ENCODE measurements around the gene CDH12.
"Not testable (repeated sequence)": the region's sequence is repeated elsewhere in the genome, so short reads cannot be mapped to it uniquely, and the experiment has no call there.

CDH12 gene

DNA sequence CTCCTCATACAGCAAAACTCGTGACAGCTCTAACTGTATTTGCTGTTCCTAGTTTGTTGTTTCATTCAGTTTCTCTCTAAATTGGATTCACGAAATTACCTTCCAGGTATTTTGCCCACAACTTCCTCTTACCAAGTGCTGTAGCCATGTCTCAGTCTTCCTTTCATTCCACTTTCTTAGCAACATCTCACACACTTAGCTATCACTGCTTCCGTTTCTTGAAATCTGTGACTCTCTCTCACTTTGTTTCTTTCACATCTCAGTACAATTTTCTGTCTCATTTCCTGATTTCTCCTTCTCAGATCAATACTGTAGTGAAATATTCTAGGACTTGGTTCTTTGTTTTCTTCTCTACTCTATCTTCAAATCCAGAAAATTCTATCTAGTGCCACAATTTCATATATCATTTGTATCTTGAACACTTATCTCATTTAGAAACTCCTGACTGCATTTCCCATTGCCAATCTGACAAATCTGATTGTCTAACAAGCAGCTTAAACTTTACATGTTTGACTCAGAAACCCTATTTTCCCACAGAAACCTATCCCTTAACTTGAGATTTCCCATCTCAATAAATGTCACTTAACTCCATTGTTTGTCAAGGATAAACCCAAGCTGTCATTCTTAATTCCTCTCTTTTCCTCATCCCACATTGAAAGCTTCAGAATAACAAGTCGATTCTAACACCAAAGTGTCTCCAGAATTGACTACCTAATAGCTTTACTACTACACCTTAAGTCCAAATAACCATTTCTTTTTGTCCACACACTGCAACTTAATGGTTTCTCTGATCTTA is 303.1 kb downstream of the CDH12 start:
- no peak for DNase-seq

DNA sequence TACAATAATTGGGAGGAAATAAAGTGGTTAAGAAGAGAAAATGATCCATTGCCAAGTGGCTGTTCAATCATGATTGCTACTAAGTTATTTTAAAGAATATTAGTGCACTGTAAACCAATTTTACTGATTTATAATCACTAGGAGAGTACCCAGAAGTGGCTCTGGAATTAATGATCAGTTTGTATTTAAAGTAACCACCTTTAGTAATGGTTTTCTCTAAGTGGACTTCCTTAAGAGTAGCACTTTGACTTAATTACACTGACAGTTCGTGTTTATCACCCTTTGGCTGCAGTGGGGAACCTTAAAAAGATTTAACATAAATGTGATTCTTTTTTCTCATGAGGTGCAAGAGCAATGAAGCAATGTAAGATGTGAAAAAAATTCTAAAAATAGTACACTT is 310.8 kb downstream of the CDH12 start:
- DNase-seq: peak; percentile 84

DNA sequence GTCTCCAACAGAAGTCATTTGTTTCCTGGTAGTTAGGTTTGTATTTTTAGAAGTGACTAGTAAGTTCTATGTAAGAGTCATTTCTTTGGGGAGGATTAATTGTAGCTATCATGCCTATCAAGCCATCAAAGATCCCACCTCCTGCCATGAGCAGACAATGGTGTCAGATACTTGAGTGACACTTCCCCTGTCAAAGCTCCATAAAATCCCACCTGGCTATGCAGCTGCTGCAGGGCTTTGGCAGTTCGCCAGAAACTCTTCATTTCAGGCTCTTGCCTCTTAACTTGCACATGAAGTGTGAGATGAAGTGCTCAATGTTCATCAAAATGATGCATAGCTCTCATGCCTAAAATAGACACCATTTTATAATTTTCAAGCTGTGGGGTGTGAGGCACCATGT is 312.1 kb downstream of the CDH12 start:
- peak; percentile 100 for DNase-seq

DNA sequence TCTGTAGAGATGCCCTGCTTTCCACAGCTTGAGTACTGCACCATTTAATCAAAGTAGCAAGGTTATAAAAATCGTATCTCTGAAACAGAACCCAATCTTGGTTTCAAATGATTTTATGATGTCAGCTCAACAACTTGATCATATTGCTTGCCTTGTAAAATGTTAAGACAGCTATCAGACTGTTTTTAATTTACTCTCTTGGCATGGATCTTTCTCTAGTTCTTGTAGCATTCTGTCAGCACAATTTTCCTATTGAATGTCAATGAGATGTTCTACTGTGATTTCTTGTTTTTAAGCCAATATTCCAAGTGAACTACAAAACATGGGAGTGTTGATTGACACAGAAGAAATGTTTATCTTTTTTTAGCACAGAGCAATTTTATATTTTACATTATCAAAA is 313.4 kb downstream of the CDH12 start:
- no peak for DNase-seq

DNA sequence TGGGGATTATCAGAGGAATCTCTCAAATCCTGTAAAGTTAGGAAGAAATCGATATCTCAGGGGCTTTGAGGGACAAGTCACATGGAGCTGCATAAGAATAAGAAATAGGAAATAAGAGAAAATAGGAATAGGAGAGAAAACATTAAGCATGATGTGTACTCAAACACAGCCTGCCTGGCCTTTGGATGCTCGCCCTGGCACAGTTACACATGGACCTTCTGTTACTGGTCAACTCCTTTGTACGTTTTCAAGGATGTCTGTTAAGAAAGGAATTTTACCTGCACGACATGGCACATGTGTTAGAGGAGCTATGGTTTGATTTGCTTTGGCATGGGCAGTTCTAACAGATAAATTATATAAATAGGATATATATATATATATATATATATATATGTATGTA is 321.2 kb downstream of the CDH12 start:
- peak; percentile 57 for DNase-seq

DNA sequence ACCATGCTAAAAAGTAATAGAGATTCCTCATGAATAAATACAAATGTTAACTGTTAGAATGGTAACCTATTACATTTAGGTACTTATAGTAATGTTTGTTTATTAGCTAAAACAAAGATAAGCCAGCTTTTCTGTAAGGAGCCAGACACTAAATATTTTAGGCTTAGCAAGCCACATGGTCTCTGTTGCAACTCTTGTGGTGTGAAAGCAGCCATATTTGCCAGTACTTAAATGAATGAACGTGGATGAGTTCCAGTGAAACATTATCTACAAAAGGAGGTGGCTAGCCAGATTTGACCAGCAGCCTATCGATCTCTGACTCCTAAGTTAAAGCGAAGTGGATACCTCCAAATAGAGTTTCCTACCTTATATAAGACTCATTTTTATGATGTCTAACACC is 331.6 kb downstream of the CDH12 start:
- DNase-seq: peak; percentile 19

DNA sequence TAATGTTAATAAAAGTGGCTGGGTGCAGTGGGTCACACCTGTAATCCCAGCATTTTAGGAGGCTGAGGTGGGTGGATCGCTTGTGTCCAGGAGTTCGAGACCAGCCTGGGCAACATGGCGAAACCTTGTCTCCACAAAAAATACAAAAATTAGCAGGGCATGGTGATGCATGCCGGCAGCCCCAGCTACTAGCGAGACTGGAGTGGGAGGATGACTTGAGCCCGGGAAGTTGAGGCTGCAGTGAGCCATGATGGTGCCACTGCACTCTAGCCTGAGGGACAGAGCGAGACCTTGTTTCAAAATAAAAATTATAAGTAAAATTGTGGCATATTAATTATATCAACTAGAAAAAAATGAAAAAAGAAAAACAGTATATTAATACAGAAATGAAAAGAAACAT is 336.6 kb downstream of the CDH12 start:
- not testable (repeated sequence) for DNase-seq

DNA sequence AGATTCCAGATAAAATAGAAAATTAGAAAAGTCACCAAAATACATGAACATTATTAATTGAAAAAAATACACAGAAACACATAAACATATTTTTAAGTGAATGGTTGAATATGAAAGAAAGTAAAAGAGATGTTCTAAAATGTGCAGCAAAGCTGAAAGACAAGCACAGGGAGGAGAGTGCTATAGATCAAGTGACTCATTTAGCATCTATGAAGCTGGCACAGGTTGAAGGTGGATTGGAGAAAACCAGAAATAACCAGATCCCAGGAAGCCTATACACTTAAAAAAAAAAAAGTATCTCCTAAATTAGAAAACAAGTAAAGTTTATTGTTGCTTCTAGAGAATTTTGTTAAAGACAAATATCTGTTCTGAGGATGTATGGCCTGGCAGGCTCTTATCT is 338.9 kb downstream of the CDH12 start:
- peak; percentile 61 for DNase-seq

DNA sequence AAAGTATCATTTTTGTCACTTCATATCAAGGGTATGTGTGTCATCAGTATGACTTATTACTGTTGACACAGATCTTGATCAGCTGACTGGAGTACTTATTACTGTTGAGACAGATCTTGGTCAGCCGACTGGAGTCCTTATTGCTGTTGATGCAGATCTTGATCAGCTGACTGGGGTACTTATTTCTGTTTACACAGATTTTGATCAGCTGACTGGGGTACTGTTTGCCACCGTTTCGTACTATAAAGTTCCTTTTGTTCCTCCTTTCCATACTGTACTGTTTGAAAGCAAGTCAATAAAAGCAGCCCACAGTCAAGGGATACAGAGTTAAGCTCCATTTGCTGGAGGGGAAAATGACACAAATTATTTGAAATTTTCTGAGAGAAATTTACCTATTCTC is 347.3 kb downstream of the CDH12 start:
- DNase-seq: peak; percentile 56

DNA sequence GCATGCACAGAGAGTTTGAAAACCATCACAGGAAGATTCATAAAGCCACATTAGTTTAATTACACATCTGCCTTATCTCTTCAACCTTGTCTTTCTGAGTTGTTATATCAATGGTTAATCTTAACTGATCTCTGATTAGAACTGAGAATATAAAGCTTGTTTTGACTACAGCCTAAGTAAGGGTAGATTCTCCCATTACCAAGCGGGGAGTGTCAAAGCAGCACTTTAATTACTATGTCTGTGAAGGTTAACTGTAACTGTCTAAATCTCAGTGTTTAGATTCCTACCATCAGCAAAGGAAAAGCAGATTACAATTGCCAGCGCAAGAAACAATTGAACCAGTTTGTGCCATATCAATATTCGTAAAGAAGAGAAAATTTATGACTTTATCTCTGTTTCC is 348.7 kb downstream of the CDH12 start:
- DNase-seq: peak; percentile 92

DNA sequence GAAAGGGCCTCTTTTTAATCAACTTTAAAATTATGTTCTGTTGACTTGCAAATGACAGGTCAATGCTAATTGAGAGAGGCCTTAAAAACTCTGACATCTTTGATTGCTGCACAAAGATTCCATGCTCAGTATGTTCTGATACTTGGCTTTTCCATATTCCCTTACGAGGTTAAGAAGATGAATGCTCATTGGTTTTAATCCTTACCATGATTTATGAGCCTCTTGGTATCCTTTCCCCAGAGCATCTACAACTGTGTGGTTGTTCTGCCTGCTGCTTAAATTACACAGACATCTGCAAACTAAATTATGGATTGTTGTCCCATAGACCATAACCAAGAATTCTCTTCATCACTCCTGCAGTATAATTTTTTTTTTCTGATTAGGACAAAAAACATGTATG is 352.6 kb downstream of the CDH12 start:
- peak; percentile 93 for DNase-seq

DNA sequence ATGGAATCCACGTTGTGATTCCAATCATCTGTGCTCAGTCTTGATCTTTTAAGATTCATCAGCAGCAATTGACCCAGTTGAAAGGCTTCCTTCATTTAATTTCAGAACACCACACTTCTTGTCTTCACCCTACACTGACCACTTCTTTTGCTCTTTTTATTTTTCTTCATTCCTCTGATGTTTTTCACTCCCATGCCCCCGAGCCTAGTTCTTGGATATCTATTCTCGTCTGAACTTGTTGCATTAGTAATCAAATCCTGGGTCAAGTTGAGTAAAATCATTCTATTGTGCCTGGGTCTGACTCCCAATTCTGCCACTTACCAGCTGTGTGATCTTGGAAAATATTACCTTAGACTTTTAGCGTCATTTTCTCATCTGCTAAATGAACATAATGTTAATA is 356.5 kb downstream of the CDH12 start:
- no peak for DNase-seq

DNA sequence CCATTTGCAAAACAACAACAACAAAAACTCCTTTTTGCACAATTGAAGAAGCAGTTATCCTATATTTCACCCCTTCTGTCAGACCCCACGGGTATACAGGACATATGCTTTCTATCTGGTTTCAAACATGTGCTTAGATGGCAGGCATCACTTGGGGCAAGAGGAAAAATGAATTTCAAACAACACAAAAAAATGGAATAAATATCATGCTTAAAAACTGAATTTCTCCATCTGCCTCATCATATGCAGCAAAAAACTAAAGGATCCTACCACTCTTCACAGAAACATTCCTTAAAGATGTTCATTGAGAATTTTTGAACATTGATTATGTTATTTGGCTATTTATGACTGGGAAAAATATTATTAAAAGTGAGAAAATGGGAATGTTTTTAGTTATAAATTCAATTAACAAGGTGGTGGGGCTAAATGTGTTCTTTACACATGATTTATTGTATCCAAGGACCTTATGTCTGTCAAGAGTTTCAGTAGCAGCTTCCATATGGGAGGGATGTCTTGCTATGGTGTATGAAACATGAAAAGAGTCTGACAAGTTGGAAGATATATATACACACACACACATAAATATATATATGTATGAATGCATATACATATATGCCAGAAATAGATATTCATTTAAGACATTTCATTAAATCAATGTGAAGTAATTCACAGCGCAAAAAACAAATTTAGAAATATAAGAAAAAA is 358.0 kb downstream of the CDH12 start:
- no peak for DNase-seq

DNA sequence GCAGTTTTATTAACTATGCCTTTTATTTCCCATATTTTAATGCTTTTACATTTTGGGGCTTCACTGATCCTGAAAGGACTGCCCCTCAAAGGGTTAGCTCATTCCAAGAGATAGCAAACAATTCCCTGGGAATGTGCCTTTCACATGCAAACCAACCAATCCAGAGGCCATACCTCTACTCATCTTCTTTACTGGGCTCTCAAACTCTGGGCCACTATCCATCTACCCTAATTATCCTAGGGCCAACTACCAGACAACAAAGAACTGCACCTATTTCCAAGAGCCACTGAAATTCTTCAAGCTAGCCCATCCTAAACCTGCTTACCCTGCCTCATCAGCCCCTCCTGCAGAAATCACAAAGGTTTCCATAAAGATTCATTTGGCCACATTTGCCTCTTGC is 364.7 kb downstream of the CDH12 start:
- peak; percentile 28 for DNase-seq

DNA sequence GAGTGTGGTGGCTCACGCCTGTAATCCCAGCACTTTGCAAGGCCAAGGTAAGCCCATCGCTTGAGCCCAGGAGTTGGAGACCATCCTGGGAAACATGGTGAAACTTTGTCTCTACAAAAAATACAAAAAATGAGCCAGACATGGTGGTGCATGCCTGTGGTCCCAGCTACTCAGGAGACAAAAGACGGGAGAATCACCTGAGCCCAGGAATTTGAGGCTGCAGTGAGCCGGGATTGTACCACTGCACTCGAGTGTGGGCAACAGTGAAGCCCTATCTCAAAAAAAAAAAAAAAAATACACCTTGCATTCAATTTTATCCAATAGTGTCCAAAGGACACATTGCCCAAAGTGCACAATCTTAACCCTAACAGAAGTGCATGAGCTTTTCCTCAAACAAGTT is 372.8 kb downstream of the CDH12 start:
- DNase-seq: no peak

DNA sequence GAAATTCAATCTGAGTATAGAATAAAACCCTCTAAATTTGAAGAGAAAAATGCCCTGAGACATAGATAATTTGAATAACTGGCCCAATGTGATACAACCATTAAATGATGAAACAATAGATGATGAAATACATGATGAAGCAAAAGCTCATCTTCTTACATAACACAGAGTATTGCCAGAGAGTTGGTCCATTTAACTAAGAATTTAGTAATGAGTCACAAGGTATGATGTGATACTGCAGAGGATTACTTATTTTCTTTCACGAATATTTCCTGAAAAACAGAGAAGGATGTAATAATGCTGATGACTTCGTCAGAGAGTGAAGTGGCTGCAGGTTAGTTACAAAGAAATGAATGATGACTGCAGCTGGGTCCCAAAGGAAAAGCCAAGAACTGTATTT is 379.3 kb downstream of the CDH12 start:
- peak; percentile 28 for DNase-seq

DNA sequence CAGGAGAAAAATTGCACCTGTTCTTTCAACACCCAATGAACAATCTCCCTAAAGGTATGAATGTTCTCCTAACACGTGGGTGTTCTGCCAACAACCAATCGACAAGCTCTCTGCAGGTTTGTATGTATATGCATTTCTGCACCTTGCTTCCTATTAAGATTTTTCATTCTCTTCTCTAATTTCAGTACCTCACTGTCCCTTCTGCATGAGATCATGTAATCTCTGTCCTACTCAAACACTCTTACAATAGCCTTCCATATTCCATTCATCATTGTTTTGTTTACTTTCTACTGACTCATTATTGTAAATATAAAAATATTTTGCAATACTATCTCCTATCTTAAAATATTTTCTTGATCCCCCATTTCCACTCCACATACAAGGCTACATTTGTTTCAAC is 382.0 kb downstream of the CDH12 start:
- DNase-seq: peak; percentile 29

DNA sequence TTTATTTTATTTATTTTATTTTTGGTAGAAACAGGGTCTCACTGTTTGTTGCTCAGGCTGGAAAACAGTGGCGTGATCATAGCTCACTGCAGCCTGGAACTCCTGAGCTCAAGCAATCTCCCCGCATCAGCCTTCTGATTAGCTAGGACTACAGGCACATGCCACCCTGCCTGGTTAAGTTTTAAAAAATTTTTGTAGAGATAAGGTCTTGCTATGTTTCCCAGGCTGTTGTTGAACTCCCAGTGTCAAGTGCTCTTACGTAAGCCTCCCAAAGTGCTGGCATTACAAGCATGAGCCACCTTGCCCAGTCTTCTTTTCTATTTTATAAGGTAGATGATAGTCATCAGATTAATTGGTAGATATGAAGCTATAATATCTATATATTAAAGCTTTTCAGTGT is 382.7 kb downstream of the CDH12 start:
- no peak for DNase-seq

DNA sequence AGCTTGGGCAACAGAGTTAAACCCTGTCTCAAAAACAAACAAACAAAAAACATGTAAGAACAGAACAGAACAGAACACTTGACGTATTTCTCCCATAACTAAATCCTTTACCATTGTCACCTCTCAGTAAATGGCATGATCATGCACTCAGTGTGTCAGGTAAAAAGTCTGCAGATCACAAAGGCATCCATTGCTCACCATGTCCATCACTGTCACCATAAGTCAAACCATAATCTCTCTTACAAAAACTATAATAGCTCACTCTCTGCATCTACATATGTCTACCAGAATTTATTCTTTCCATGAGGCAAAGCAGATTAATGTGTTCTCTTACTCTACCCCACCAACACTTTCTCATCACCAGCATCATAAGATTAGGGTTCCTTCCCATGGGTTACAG is 387.5 kb downstream of the CDH12 start:
- no peak for DNase-seq

DNA sequence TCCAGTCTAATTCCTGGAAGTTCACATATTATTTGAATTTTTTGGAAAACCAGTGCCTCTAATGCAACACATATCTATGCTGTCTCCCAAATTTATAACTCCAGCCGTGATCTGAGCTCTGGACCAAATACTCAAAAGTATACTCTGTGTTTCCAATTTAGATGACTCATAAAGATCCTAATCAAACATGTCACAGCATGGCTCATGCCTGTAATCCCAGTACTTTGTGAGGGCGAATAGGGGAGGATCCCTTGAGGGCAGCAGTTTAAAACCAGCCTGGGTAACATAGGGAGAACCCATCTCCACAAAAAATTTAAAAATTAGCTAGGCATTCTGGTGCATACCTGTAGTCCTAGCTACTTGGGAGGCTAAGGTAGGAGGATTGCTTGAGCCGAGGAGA is 388.0 kb downstream of the CDH12 start:
- peak; percentile 71 for DNase-seq

DNA sequence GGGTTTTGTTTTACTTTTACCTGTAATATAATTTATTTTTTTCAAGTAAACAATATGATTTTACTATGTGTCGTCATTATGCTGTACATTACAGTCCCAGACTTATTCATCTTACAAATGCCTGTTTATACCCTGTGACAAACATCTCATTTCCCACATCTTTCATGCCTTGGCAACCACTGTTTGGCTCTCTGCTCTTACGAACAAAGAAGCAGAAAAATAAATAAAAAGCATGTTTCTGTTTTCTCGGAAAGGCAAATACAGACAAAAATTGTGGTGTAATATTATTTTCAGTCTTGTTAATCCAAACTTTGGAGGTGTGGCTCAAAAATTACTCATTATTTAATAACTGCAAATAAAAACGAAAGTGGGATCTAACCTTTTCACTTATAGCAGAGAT is 393.0 kb downstream of the CDH12 start:
- no peak for DNase-seq

DNA sequence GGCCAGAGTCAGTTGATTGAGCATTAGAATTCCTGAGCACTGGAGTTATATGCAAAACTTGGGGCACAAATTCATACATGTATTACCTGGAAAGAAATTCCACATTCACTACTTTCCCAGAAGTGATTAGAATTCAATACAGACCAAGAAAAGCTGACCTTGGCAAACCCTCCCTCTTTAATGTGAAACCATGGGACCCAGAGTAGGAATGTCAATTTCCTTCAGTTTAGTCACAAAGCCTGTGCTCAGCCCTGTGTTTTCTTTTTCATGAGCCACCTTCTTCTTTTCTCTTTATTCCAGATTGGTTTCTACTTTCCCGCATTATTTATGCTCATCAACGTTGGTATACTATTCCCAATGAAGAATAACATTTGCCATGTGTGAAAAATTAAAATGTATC is 420.2 kb downstream of the CDH12 start:
- no peak for DNase-seq

DNA sequence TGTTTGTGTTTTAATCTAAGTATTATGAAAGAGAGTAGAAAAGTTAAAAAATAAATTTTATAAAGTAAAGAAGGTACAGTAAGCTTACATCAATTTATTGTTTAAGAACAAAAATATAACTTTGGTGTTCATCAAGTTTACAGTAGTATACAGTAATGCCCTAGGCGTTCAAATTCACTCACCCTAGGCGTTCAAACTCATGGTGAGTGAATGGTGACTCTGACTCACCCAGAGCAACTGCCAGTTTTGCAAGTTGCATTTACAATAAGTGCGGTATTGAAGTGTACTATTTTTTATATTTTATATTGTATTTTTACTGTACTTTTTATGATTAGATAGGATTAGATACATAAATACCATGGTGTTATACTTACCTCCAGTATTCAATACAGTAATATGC is 421.3 kb downstream of the CDH12 start:
- no peak for DNase-seq

DNA sequence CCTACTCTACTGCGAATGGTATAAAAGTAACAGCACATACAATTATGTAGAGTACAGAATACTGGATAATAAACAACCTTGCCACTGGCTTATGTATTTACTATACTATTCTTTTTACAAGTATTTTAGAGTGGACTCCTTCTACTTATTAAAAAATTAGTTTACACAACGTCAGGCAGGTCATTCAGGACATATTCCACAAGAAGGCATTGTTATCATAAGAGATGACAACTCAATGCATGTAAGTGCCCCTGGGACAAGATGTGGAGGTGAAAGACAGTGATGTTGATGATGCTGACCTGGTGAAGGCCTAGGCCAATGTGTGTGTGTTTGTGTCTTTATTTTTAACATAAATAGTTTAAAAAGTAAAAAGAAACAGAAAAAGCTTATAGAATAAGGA is 421.7 kb downstream of the CDH12 start:
- DNase-seq: peak; percentile 43
